HCEC 1CT (cell line): ENCODE data around the gene SLC41A3.
"Not testable (repeated sequence)": the region's sequence is repeated elsewhere in the genome, so short reads cannot be mapped to it uniquely, and the experiment has no call there.

Experiments used
- DNase-seq: peaks from one replicate; pipeline ENCODE4 v3.0.0-alpha.2; 2017

The SLC41A3 gene

GRCh38 chr3:125975245-125976002 is 108.5 kb downstream of the SLC41A3 start:
- DNase-seq = peak; percentile 11

- not testable (repeated sequence) for DNase-seq
Measured at GRCh38 chr3:125971997-125972944, 111.7 kb downstream of the SLC41A3 start.

DNA sequence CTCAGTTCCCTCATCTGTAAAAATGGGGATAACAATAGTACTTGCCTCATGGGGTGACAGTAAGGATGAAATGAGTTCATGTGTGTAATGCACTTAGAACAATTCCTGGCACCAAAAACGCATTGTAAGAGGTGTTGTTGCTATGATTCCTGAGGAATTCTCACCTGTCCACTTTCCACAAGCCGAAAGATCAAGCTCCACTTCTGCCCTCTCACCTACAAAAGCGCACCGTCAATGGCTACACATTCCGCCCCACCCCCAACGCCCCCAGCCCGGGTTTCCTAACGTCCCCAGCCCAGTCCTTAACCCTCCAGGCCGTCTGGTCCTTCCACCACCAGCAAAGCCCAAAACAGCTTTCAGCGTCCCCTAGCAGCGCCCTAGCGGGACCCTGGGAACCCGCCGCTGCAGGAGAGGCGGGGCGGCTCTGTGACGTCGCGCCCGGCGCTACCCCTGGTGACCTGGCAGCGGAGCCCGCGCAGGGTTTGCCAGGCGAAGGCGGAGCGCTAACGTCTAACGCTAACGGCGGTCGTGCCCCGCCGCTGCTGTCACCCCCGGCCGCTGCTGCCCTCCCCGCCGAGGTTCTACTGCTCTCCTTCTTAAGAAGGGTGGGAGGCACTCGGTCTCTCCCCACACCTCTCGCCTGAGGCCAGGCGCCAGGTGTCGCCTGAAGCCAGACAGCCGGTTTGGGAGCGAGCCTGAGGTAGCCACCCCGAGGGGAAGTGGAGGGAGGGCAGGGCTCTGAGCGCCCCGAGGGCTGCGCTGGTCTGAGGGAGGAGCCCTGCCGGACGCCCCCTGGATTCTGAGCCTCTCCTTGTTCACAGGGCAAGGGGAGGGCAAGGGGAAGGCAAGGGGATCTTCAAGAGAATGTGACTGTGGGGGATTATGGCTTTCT is 115.0 kb downstream of the SLC41A3 start, which contains the start of gene ROPN1B:
TSS of gene ROPN1B (plus strand) at position 478 of the 892 bp plus-strand sequence. CDS start 2,877 bp downstream, outside the sequence.
- not testable (repeated sequence) for DNase-seq

DNA sequence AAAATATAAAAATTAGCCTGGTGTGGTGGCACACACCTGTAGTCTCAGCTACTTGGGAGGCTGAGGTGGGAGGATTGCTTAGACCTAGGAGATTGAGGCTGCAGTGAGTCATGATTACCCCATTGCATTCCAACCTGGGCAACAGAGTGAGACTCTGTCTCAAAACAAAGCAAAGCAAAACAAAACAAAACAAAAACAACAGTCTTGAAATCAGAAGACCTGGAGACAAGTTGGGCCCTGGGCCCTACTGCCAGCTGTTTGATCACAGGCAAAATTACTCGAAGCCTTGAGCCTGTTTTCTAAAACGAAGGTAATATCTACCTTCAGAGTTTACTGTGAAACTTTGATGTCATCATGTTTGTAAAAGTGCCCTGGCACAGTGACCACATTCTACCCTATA is 115.8 kb downstream of the SLC41A3 start:
- DNase-seq = not testable (repeated sequence)

GRCh38 chr3:125967156-125967555 is 116.8 kb downstream of the SLC41A3 start:
- no peak for DNase-seq

DNA sequence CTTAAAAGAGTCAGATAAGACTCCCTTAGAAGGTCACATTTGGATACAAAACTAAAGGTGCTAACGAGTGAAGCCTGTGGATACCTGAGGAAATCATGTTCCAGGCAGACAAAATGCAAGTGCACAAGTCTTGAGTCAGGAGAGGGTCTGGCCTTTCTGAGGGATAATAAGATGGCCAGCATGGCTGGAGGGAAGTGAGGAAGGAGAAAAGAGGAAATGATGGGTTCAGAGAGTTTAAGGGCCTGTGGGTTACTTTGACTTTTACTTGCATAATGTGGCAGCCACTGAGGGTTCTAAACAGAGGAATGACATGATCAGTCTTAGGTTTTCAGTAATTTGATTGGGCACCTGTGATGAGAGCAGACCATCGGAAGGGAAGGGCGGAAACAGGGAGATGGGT is 118.4 kb downstream of the SLC41A3 start:
- DNase-seq = no peak

DNA sequence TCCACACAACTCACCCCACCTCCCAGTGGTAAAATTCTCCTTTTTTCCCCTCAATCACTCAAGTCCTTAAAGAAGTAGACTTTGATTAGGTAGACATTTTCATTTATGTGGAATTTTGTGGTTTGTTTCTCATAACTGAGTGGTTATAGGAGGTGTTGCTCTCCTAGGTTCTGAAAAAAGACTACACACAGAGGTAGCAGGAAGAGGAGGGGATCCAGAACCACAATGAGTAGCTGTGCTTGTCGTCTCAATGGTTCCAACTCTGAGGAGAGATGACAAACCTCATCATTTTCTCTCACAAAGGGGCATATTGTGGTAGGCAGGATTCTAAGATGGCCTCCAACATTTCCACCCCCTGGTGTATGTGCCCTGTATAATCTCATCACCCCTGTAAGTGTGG is 120.1 kb downstream of the SLC41A3 start:
- not testable (repeated sequence) for DNase-seq

- DNase-seq = no peak
Measured at GRCh38 chr3:125961289-125961589, 122.7 kb downstream of the SLC41A3 start.

DNA sequence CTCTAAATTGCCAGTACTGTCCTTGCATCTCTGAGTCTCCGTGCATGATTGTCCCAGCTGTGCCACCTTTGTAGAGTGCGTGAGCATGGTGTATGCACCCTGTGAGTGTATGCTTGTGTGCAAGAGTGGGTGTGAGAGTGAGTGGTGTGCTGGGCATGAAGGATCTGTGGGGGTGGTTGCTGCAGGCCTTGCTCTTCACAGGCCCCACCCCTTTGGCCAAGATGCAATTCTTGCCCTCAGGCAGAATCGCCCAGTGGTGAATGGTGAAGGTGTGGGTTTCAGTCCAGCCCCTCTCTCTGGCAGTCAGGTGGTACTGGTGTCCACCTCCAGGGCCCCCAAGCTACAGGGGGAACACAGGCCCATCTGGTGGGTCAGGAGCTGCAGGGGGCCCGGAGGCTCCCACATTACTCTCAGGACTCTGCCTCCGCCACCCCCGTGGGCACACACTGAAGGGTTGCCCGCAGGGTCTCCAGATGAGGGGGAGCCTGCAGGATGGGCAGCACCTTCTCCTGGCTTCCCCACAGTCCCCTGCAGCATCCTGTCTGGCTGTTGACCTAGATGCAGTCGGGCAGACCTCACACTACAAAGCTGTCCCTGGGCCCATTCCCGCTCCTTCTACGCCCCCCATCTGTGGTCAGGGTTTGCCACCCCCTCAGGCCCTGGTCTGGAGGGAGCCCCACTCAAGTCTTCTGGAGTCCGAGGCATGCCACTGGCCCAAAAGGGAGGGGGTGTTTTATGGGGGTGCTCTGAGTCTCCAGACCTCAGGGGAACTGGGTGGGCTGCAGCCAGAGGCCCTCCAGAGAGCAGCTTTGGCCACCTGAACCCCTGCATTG is 123.3 kb downstream of the SLC41A3 start:
- no peak for DNase-seq

DNA sequence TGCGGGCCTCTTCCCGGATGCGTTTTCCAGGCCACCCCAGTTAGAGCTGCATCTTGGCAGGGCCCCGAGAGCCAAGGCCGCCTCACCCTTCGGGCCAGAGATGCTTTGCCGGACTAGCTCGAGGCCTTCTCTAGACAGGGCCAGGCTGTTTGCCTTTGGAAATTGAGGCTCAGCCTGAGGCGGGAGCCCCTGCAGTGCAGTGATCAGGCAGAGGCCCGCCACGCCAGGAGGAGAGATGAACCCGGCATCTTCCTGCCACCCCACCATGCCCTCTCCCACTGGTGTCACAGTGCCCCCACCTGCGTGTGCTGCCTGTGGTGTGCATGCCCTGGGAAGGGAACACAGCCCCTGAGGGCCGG is 123.9 kb downstream of the SLC41A3 start:
- DNase-seq = no peak

DNA sequence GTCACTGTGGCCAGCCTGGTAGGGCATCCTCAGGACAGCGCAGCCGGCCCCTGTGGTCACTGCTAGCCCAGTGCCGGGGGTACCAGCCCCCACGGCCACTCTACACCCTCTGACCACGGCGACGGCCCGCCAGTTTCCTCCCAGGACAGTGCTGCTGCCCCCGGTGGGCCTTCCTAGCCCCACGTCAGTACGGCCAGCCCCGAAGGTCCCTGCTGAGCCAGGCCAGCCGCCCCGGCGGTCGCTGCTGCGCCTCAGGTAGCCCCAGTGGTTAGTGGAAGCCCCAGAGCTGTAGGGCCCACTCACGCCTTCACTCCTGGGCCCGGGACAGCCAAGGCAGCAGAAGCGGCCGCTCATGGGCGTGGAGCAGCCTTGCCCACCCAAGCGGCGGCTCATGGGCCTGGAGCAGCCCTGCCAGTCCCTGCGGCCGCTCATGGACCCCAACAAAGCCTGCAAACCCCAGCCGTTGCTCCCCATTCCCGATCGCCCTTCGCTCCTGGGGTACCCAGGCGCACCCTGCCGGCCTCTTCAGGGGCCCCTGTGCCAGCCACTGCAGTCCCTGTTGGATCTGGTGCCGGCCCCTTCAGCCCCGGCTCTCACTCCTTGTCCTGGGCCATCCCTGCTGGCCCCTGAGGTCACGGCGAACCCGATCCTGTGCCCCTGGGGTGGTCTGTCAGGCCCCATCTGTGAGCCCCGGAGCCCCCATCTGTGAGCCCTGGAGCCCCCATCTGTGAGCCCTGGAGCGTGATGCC is 124.4 kb downstream of the SLC41A3 start:
- no peak for DNase-seq

- no peak for DNase-seq
Measured at GRCh38 chr3:125958511-125959316, 125.2 kb downstream of the SLC41A3 start.

GRCh38 chr3:125957674-125958510 is 126.0 kb downstream of the SLC41A3 start:
- DNase-seq = no peak

DNA sequence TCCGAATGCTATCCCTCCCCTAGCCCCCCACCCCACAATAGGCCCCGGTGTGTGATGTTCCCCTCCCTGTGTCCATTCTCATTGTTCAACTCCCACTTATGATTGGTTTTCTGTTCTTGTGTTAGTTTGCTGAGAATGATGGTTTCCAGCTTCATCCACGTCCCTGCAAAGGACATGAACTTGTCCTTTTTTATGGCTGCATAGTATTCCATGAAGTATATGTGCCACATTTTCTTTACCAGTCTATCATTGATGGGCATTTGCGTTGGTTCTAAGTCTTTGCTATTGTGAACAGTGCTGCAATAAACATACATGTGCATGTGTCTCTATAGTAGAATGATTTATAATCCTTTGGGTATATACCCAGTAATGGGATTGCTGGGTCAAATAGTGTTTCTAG is 126.9 kb downstream of the SLC41A3 start:
- DNase-seq = not testable (repeated sequence)
